Right lobe of liver (tissue), 4 donors: ENCODE data around the gene CYTH4.

Source experiments
- CTCF ChIP-seq, 4 donors: fragments of 200-600 bp in 3 of 4; fragments of 450-650 bp in 1 of 4; IDR thresholded peaks; one replicate each; pipeline versions ENCODE4 v1.5.1 to v1.8.0; 2016 to 2022; ENCODE audit warnings: antibody characterized with exemption in 4 of 4, mild to moderate bottlenecking in 2 of 4
- POLR2A ChIP-seq: fragments of 450-650 bp; IDR thresholded peaks from one replicate; pipeline ENCODE4 v1.6.1; 2017; ENCODE audit warnings: antibody characterized with exemption, mild to moderate bottlenecking
- donor health status: DM: no; HTN: no; CAD: no.
- donor health status: DM: no; HTN: no; CAD: no.
- donor health status: DM: no; HTN: yes; CAD: no.

GRCh38 chr22:37302674-37303555 lies 20.6 kb downstream of the CYTH4 start:
- TF ChIP-seq CTCF (IDR thresholded peaks at IDR 0.05), result no peak
- TF ChIP-seq POLR2A, result no peak
